ENCODE data around the gene PTPN4. TPM values are rescaled to one million over a fixed set of nuclear protein-coding genes. Genes with fewer than 3 reads are reported as not detected.
A peak's percentile ranks its signal among the peaks of the same experiment; 100 is the strongest.

The PTPN4 gene
- total RNA-seq, 6 donors from 2014 or later: 15.3 to 112 (median 35.9) TPM

DNA sequence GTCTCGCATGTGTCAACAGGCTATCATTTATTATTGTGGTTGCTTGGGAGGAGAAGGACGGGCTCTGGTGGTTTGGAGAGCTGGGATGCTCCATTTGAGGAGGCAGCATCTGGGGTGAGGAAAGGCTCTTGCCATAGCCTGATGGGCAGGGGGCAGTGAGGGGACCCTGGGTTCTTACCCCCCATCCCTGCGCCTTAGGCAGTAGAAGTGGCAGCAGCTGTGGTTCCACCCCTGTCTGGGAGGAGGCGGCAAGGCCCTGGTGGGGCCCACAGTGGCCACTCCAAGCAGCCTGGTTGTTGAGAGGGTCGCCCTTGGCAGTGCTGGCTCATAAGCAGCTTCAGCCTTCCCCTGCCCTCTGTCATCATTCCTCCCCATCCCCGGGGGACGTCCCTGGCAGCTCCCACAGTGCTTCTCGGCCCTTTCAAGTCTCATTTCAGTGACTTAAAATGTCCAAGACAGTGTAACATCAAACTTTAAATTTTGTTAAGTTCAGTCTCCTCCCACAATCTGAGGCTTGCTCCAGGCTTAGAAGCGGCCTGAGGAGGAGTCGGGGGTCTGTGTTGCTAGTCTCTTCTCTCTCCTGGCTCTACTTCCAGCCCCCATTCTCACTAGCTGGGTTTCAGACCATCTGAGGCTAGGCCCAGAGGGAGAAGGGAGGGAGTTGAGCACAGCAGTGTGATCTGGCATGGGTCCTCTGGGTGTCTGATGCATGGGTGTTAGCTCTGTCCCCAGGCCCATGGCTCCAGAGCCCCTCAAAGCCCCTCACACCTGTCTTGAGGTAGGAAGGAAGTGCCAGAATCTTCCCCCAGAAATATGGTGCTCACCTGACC, 34.9 kb upstream of the PTPN4 start:
- no peaks in the 10 kb centered on the region for H3K36me3 ChIP-seq
- DNase-seq (no peak), ATAC-seq (ENCODE audit: low FRiP score in 2 of 2) (peak; percentile 11 to 44)
- TF ChIP-seq POLR2A (IDR thresholded peaks at IDR 0.05): no peak
- TF ChIP-seq, protein P1, sequence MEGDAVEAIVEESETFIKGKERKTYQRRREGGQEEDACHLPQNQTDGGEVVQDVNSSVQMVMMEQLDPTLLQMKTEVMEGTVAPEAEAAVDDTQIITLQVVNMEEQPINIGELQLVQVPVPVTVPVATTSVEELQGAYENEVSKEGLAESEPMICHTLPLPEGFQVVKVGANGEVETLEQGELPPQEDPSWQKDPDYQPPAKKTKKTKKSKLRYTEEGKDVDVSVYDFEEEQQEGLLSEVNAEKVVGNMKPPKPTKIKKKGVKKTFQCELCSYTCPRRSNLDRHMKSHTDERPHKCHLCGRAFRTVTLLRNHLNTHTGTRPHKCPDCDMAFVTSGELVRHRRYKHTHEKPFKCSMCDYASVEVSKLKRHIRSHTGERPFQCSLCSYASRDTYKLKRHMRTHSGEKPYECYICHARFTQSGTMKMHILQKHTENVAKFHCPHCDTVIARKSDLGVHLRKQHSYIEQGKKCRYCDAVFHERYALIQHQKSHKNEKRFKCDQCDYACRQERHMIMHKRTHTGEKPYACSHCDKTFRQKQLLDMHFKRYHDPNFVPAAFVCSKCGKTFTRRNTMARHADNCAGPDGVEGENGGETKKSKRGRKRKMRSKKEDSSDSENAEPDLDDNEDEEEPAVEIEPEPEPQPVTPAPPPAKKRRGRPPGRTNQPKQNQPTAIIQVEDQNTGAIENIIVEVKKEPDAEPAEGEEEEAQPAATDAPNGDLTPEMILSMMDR (IDR thresholded peaks at IDR 0.05): no peak
- no peak for TF ChIP-seq POLR2AphosphoS5 (IDR thresholded peaks at IDR 0.05)
- TF ChIP-seq EP300 (IDR thresholded peaks at IDR 0.05): no peak
- H3K27ac ChIP-seq: no peak overlapping the region
- no peak overlapping the region for H3K4me3 ChIP-seq
- no peaks in the 10 kb centered on the region for H3K27me3 ChIP-seq
- 91% methylated on average over 10 of the region's 10 CpGs for WGBS, 2 donors
- peaks cover 0 to 6% (median 0%) of the 10 kb centered on the region in 4 donors for H3K4me1 ChIP-seq
- H3K9me3 ChIP-seq: no peaks in the 10 kb centered on the region

- 64 to 76% methylated on average over 1 of the region's 1 CpG for WGBS, 2 donors
- ATAC-seq (ENCODE audit: low FRiP score in 2 of 2): no peak
- H3K27me3 ChIP-seq: no peaks in the 10 kb centered on the region
- no peak overlapping the region for H3K27ac ChIP-seq
- no peaks in the 10 kb centered on the region for H3K9me3 ChIP-seq
- no peak for DNase-seq
- H3K36me3 ChIP-seq: no peaks in the 10 kb centered on the region
- no peak for TF ChIP-seq POLR2A (IDR thresholded peaks at IDR 0.05)
- TF ChIP-seq, protein P1 (IDR thresholded peaks at IDR 0.05): no peak
- no peak overlapping the region for H3K4me3 ChIP-seq
- H3K4me1 ChIP-seq: peaks cover 0 to 16% (median 10%) of the 10 kb centered on the region in 4 donors
These were observed 32.2 kb upstream of the PTPN4 start for GRCh38 chr2:119727493-119727892.

DNA sequence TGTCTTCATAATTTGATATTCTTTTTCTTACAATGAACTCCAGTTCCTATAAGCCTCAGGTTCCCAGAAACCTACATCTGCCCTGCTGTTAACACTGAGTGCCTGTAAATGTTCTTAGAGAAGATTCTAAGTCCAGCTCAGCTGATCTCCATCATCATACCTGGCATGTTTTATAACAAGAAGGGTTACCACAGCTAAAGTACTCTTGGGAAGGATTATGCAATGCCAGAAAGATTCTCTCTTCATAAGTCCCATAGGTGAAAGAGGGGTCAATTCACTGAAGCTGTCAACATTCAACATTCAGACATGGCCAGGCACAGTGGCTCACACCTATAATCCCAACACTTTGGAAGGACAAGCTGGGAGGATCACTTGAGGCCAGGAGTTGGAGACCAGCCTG, 31.3 kb upstream of the PTPN4 start:
- H3K4me3 ChIP-seq: no peak overlapping the region
- peak in 1 of 4 donors; percentile 76 for TF ChIP-seq EP300 (IDR thresholded peaks at IDR 0.05)
- no peak for TF ChIP-seq POLR2A (IDR thresholded peaks at IDR 0.05)
- DNase-seq (no peak), ATAC-seq (ENCODE audit: low FRiP score in 2 of 2) (no peak)
- no peak overlapping the region for H3K27ac ChIP-seq
- peaks cover 0 to 16% (median 10%) of the 10 kb centered on the region in 4 donors for H3K4me1 ChIP-seq
- H3K9me3 ChIP-seq: no peaks in the 10 kb centered on the region
- no peaks in the 10 kb centered on the region for H3K36me3 ChIP-seq
- no peaks in the 10 kb centered on the region for H3K27me3 ChIP-seq

- Histone ChIP-seq H3K27ac (peak overlapping the region in 2 of 4 donors; percentile 46 to 48), H3K4me3 (no peak overlapping the region), H3K36me3 (no peaks in the 10 kb centered on the region), H3K27me3 (no peaks in the 10 kb centered on the region), H3K4me1 (peaks cover 0 to 16% (median 10%) of the 10 kb centered on the region in 4 donors), H3K9me3 (no peaks in the 10 kb centered on the region)
- 68 to 74% methylated on average over 8 of the region's 8 CpGs for WGBS, 2 donors
- TF ChIP-seq, protein P1 (IDR thresholded peaks at IDR 0.05): no peak
- no peak for TF ChIP-seq POLR2A (IDR thresholded peaks at IDR 0.05)
- peak in 1 of 2 donors; percentile 77 for TF ChIP-seq POLR2AphosphoS5 (IDR thresholded peaks at IDR 0.05)
- peak in 1 of 4 donors; percentile 96 for TF ChIP-seq EP300 (IDR thresholded peaks at IDR 0.05)
- ATAC-seq (ENCODE audit: low FRiP score in 2 of 2) (peak; percentile 3 to 72), DNase-seq (peak in 1 of 2 donors; percentile 84)
These were observed 29.0 kb upstream of the PTPN4 start for GRCh38 chr2:119730671-119731177.

DNA sequence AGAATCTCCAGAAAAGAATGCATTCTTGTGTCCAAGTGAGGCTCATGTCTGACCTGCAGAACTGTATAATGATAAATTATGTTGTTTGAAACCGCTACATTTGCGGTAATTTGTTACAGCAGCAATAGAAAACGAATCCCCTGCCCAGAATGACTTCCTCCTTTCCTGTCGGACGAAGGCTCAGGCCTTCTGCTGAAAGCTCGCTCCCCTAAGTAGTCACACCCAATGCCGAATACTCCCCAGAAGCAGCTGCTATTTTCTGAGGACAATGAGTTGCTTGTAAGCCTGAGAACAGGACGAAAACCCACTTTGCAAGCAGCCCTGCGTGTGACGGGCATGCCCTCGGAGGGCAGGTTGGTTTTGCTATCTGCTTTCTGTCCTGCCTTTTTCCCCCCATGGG, 27.7 kb upstream of the PTPN4 start:
- peaks cover 0 to 20% (median 10%) of the 10 kb centered on the region in 4 donors for H3K4me1 ChIP-seq
- TF ChIP-seq EP300 (IDR thresholded peaks at IDR 0.05) (no peak), POLR2A (IDR thresholded peaks at IDR 0.05) (no peak), POLR2AphosphoS5 (IDR thresholded peaks at IDR 0.05) (no peak)
- TF ChIP-seq, protein P1 (IDR thresholded peaks at IDR 0.05): no peak
- H3K27me3 ChIP-seq: no peaks in the 10 kb centered on the region
- ATAC-seq (ENCODE audit: low FRiP score in 2 of 2) (no peak), DNase-seq (no peak)
- no peaks in the 10 kb centered on the region for H3K9me3 ChIP-seq
- no peaks in the 10 kb centered on the region for H3K36me3 ChIP-seq
- H3K4me3 ChIP-seq: no peak overlapping the region
- 58 to 65% methylated on average over 6 to 11 of the region's 11 CpGs for WGBS, 2 donors
- no peak overlapping the region for H3K27ac ChIP-seq
